MM.1S (cell line): Measurements from ENCODE around the gene SLC1A7.

Source experiments
- DNase-seq: peaks from one replicate; pipeline ENCODE4 v3.0.0-alpha.2; 2015
- H2AFZ ChIP-seq: fragments of 300-600 bp; sonication (generic); 2 replicates; pipeline ENCODE4 v1.6.0; 2016; ENCODE audit warnings: antibody characterized with exemption, low read length
- H3F3A ChIP-seq: fragments of 300-600 bp; sonication (generic); 2 replicates; pipeline ENCODE4 v1.6.1; 2016; ENCODE audit warnings: mild to moderate bottlenecking, antibody characterized with exemption, low read length, moderate library complexity, mixed read lengths; ENCODE audit not compliant: insufficient read depth
- H3K27ac ChIP-seq: fragments of 300-600 bp; sonication (generic); 2 replicates; pipeline ENCODE4 v1.5.1; 2016; ENCODE audit warnings: mild to moderate bottlenecking, low read length
- H3K27me3 ChIP-seq: fragments of 300-600 bp; sonication (generic); replicated peaks from 2 replicates; pipeline ENCODE4 v1.6.0; 2016; ENCODE audit warnings: low read length; ENCODE audit not compliant: insufficient read depth
- H3K36me3 ChIP-seq: fragments of 300-600 bp; sonication (generic); replicated peaks from 2 replicates; pipeline ENCODE4 v1.6.1; 2016; ENCODE audit warnings: mild to moderate bottlenecking, low read length, mixed read lengths; ENCODE audit not compliant: insufficient read depth
- H3K4me1 ChIP-seq: fragments of 300-600 bp; sonication (generic); 2 replicates; pipeline ENCODE4 v1.6.1; 2016; ENCODE audit warnings: low read length, mixed read lengths
- H3K4me2 ChIP-seq: fragments of 300-600 bp; sonication (generic); 2 replicates; pipeline ENCODE4 v1.6.0; 2016; ENCODE audit warnings: low read depth, low read length
- H3K4me3 ChIP-seq: fragments of 300-600 bp; sonication (generic); 2 replicates; pipeline ENCODE4 v1.5.1; 2016; ENCODE audit warnings: low read length, mixed read lengths
- H3K79me2 ChIP-seq: fragments of 300-600 bp; sonication (generic); 2 replicates; pipeline ENCODE4 v1.6.1; 2016; ENCODE audit warnings: mixed run types, low read length, mixed read lengths
- H3K9ac ChIP-seq: fragments of 300-600 bp; sonication (generic); 2 replicates; pipeline ENCODE4 v1.6.1; 2016; ENCODE audit warnings: low read length, mixed read lengths
- H3K9me2 ChIP-seq: fragments of 300-600 bp; sonication (generic); replicated peaks from 2 replicates; pipeline ENCODE4 v1.6.1; 2016; ENCODE audit warnings: mild to moderate bottlenecking, low read length, mixed read lengths; ENCODE audit not compliant: insufficient read depth
- H3K9me3 ChIP-seq: fragments of 300-600 bp; sonication (generic); replicated peaks from 2 replicates; pipeline ENCODE4 v1.6.1; 2016; ENCODE audit warnings: mild to moderate bottlenecking, low read length, mixed read lengths; ENCODE audit not compliant: insufficient read depth
- H4K20me1 ChIP-seq: fragments of 300-600 bp; sonication (generic); 2 replicates; pipeline ENCODE4 v1.6.1; 2016; ENCODE audit warnings: mild to moderate bottlenecking, low read length, moderate library complexity, mixed read lengths; ENCODE audit not compliant: insufficient read depth
- CTCF ChIP-seq: fragments of 300-600 bp; sonication (generic); IDR thresholded peaks from 2 replicates; pipeline ENCODE4 v1.5.1; 2016; ENCODE audit warnings: antibody characterized with exemption, low read length, mixed read lengths
- EZH2 ChIP-seq: fragments of 300-600 bp; sonication (generic); optimal IDR thresholded peaks from 2 replicates; pipeline ENCODE3; 2017; ENCODE audit warnings: low read depth, mild to moderate bottlenecking, antibody characterized with exemption, low read length, mixed read lengths
- EZH2phosphoT487 ChIP-seq: fragments of 300-600 bp; sonication (generic); IDR thresholded peaks from 2 replicates; pipeline ENCODE4 v1.6.1; 2018; ENCODE audit warnings: antibody characterized with exemption, low read length

The SLC1A7 gene

GRCh38 chr1:53180951-53181350, 38.5 kb upstream of the SLC1A7 start:
- no peak for DNase-seq
- Histone ChIP-seq H3K4me2 (no peak overlapping the region), H3K4me1 (no peaks in the 10 kb centered on the region), H3K9me2 (no peaks in the 10 kb centered on the region), H4K20me1 (no peaks in the 10 kb centered on the region), H3K36me3 (no peaks in the 10 kb centered on the region), H3K9ac (no peak overlapping the region), H3F3A (no peaks in the 10 kb centered on the region), H3K4me3 (no peak overlapping the region), H3K27ac (no peak overlapping the region), H3K27me3 (peaks cover 7% of the 10 kb centered on the region; the same call in 1 of the 2 replicates), H3K9me3 (no peaks in the 10 kb centered on the region), H3K79me2 (no peaks in the 10 kb centered on the region), H2AFZ (no peak overlapping the region)
- TF ChIP-seq EZH2 = no peak
- no peak for TF ChIP-seq EZH2phosphoT487
- TF ChIP-seq CTCF = no peak

DNA sequence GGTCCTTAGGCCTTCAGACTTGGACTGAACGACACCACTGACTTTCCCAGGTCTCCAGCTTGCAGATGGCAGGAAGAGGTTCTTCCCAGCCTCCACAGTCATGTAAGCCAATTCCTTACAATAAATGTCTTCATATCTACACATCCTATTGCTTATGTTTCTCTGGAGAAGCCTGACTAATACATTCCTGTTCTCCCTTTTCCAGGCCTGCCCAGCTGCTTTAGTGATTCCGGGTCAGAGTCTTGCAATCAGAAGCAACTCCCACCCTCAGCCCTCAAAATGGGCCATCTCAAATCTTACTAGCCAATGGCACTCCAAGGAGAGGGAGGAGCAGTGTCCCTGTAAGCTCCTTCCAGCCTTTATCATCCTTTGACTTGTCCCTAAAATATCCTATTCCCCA, 37.8 kb upstream of the SLC1A7 start:
- Histone ChIP-seq H3K4me3 (no peak overlapping the region), H3F3A (no peaks in the 10 kb centered on the region), H3K27ac (no peak overlapping the region), H3K9ac (no peak overlapping the region), H3K4me1 (no peaks in the 10 kb centered on the region), H3K27me3 (peaks cover 7% of the 10 kb centered on the region; the same call in 1 of the 2 replicates), H3K4me2 (no peak overlapping the region), H2AFZ (no peak overlapping the region), H4K20me1 (no peaks in the 10 kb centered on the region), H3K9me3 (no peaks in the 10 kb centered on the region), H3K9me2 (no peaks in the 10 kb centered on the region), H3K36me3 (no peaks in the 10 kb centered on the region), H3K79me2 (no peaks in the 10 kb centered on the region)
- TF ChIP-seq EZH2phosphoT487 = no peak
- TF ChIP-seq EZH2 = no peak
- no peak for TF ChIP-seq CTCF
- no peak for DNase-seq

- no peak overlapping the region for H3K27ac ChIP-seq
- H3F3A ChIP-seq = no peaks in the 10 kb centered on the region
- no peaks in the 10 kb centered on the region; the same call in 1 of the 2 replicates for H3K27me3 ChIP-seq
- H3K9me2 ChIP-seq = no peaks in the 10 kb centered on the region
- TF ChIP-seq EZH2 = no peak
- no peak for TF ChIP-seq EZH2phosphoT487
- TF ChIP-seq CTCF = no peak
- H3K4me3 ChIP-seq = no peak overlapping the region
- no peak overlapping the region for H3K9ac ChIP-seq
- no peak overlapping the region for H2AFZ ChIP-seq
- H3K79me2 ChIP-seq = no peaks in the 10 kb centered on the region
- H3K4me2 ChIP-seq = no peak overlapping the region
- no peaks in the 10 kb centered on the region for H4K20me1 ChIP-seq
- H3K36me3 ChIP-seq = no peaks in the 10 kb centered on the region
- no peaks in the 10 kb centered on the region for H3K4me1 ChIP-seq
- DNase-seq = no peak
- no peaks in the 10 kb centered on the region for H3K9me3 ChIP-seq
Observed at GRCh38 chr1:53176452-53177208, 34.2 kb upstream of the SLC1A7 start.
